ENCODE measurements around the gene TTLL13. TPM values are rescaled to one million over a fixed set of nuclear protein-coding genes. Genes with fewer than 3 reads are reported as not detected.
A peak's percentile ranks its signal among the peaks of the same experiment; 100 is the strongest.

The TTLL13 gene
- total RNA-seq, 1 experiment from 2014 or later = not detected

DNA sequence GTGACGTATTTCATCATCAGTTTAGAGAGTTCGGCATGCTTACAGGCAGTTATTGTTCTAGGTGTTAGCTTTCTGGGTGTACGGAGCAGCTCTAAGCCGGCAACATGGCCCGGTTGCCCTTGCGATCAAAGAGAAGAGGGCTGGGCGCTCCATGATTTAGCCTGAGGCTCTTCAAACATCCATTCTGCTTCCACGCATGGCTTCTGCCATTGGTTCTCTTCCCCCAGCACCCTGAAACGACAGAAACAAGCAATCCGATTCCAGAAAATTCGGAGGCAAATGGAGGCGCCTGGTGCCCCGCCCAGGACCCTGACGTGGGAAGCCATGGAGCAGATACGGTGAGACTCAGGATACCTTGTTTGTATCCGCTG, 16.7 kb downstream of the TTLL13 start:
- BruUV-seq (replicated peaks) = TSS peak; percentile 53

DNA sequence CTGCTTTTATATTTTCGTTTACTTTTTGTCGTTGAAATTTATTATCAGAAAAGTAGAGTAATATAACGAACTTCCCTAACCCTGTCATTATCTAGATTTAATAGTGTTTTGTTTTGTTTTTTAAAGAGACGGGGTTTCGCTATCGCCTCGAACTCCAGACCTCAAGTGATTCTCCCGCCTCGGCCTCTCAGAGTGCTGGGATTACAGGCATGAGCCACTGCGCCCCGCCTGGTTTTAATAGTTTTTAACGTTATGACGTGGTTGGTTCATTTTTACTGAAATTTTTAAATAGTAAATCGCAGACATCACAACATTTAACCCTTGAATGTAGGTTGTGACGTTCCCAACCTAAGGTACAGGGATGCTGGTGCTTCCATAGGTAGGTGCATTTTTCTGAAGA, 17.1 kb downstream of the TTLL13 start:
- Histone ChIP-seq H3F3A (ENCODE audit: low read length, unreplicated experiment) (no peaks in the 10 kb centered on the region), H3K27me3 (ENCODE audit: low read length) (no peaks in the 10 kb centered on the region), H3K9me3 (ENCODE audit: low read length) (no peaks in the 10 kb centered on the region), H4K20me1 (ENCODE audit: low read length) (peaks cover 44% of the 10 kb centered on the region), H3K36me3 (ENCODE audit: low read depth, low read length) (peaks cover 28% of the 10 kb centered on the region), H3K27ac (ENCODE audit: low read length) (peak overlapping the region; percentile 76), H3K9ac (ENCODE audit: low read length) (peak overlapping the region; percentile 96), H2AFZ (ENCODE audit: low read length) (peak overlapping the region; percentile 60; the same call in 1 of the 2 replicates), H3K4me1 (ENCODE audit: insufficient read depth, low read length) (peaks cover 53% of the 10 kb centered on the region), H3K79me2 (ENCODE audit: low read length) (peaks cover 72% of the 10 kb centered on the region), H3K4me3 (ENCODE audit: low read length) (peak overlapping the region; percentile 77), H3K9me2 (replicated peaks; ENCODE audit: low read length) (no peaks in the 10 kb centered on the region), H3K4me2 (ENCODE audit: low read length) (peak overlapping the region; percentile 97)
- CTCF ChIA-PET = no interaction called here
- DNase-seq = peak; percentile 33
- no TSS peak for BruUV-seq (replicated peaks)
- TF ChIP-seq EZH2 (IDR thresholded peaks at IDR 0.05; ENCODE audit: low read length, unreplicated experiment) = no peak
- TF ChIP-seq EZH2phosphoT487 (IDR thresholded peaks at IDR 0.05; ENCODE audit: borderline replicate concordance, low read length) = no peak
- TF ChIP-seq, protein P1, sequence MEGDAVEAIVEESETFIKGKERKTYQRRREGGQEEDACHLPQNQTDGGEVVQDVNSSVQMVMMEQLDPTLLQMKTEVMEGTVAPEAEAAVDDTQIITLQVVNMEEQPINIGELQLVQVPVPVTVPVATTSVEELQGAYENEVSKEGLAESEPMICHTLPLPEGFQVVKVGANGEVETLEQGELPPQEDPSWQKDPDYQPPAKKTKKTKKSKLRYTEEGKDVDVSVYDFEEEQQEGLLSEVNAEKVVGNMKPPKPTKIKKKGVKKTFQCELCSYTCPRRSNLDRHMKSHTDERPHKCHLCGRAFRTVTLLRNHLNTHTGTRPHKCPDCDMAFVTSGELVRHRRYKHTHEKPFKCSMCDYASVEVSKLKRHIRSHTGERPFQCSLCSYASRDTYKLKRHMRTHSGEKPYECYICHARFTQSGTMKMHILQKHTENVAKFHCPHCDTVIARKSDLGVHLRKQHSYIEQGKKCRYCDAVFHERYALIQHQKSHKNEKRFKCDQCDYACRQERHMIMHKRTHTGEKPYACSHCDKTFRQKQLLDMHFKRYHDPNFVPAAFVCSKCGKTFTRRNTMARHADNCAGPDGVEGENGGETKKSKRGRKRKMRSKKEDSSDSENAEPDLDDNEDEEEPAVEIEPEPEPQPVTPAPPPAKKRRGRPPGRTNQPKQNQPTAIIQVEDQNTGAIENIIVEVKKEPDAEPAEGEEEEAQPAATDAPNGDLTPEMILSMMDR (conservative IDR thresholded peaks at IDR 0.05; ENCODE audit: low read depth, low read length) = no peak
- ATAC-seq = no peak
- intact Hi-C loops (cut with micrococcal nuclease) = loop anchor here (5.0 kb wide), 1 partner anchor 34 kb away; the partner anchor contains the start of genes CIB1 and GDPGP1
- POLR2A ChIA-PET (ENCODE audit: unreplicated experiment) = no interaction called here

More for the DNA sequence above, 16.7 kb downstream of the TTLL13 start:
- Histone ChIP-seq H3K9me2 (replicated peaks; ENCODE audit: low read length) (no peaks in the 10 kb centered on the region), H3K9me3 (ENCODE audit: low read length) (no peaks in the 10 kb centered on the region), H3K4me2 (ENCODE audit: low read length) (peak overlapping the region; percentile 97), H3K27ac (ENCODE audit: low read length) (peak overlapping the region; percentile 76), H3K4me3 (ENCODE audit: low read length) (peak overlapping the region; percentile 77), H3K27me3 (ENCODE audit: low read length) (no peaks in the 10 kb centered on the region), H3K9ac (ENCODE audit: low read length) (peak overlapping the region; percentile 96), H3K4me1 (ENCODE audit: insufficient read depth, low read length) (peaks cover 55% of the 10 kb centered on the region), H4K20me1 (ENCODE audit: low read length) (peaks cover 40% of the 10 kb centered on the region), H3K79me2 (ENCODE audit: low read length) (peaks cover 68% of the 10 kb centered on the region), H3K36me3 (ENCODE audit: low read depth, low read length) (peaks cover 24% of the 10 kb centered on the region), H3F3A (ENCODE audit: low read length, unreplicated experiment) (no peaks in the 10 kb centered on the region), H2AFZ (ENCODE audit: low read length) (peak overlapping the region; percentile 60)
- CTCF ChIA-PET = no interaction called here
- POLR2A ChIA-PET (ENCODE audit: unreplicated experiment) = no interaction called here
- intact Hi-C loops (cut with micrococcal nuclease) = loop anchor here (5.0 kb wide), 1 partner anchor 34 kb away; the partner anchor contains the start of genes CIB1 and GDPGP1
- peak; percentile 10 for ATAC-seq
- DNase-seq = peak; percentile 32
- TF ChIP-seq, protein P1 (conservative IDR thresholded peaks at IDR 0.05; ENCODE audit: low read depth, low read length) = no peak
- TF ChIP-seq EZH2 (IDR thresholded peaks at IDR 0.05; ENCODE audit: low read length, unreplicated experiment) = no peak
- TF ChIP-seq EZH2phosphoT487 (IDR thresholded peaks at IDR 0.05; ENCODE audit: borderline replicate concordance, low read length) = no peak

DNA sequence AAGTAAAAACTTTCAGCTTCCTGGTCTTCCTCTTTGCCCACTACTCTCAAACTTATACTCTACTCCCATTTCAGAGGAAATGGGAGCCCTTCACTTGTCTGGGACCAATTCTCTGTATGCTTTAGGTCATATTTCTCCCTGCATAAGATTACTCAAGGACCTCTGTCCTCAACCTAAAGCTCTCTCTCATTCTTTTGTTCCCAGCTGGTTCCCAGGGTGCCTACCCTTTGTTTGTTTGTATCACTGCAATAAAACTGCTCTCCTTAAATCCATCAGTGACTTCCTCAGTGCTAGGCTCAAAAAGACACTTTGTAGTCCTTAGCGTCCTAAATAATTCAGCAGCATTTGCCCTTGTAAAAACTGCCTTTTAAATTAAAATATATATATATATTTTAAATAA, 19.1 kb downstream of the TTLL13 start:
- Histone ChIP-seq H3K36me3 (ENCODE audit: low read depth, low read length) (peaks cover 42% of the 10 kb centered on the region), H3K79me2 (ENCODE audit: low read length) (peaks cover 91% of the 10 kb centered on the region), H3K4me2 (ENCODE audit: low read length) (peak overlapping the region; percentile 97), H3K9me2 (replicated peaks; ENCODE audit: low read length) (no peaks in the 10 kb centered on the region), H3K27me3 (ENCODE audit: low read length) (no peaks in the 10 kb centered on the region), H3K27ac (ENCODE audit: low read length) (peak overlapping the region; percentile 27; the same call in 1 of the 2 replicates), H2AFZ (ENCODE audit: low read length) (no peak overlapping the region), H3K9me3 (ENCODE audit: low read length) (no peaks in the 10 kb centered on the region), H3F3A (ENCODE audit: low read length, unreplicated experiment) (no peaks in the 10 kb centered on the region), H3K4me1 (ENCODE audit: insufficient read depth, low read length) (peaks cover 41% of the 10 kb centered on the region), H4K20me1 (ENCODE audit: low read length) (peaks cover 46% of the 10 kb centered on the region), H3K4me3 (ENCODE audit: low read length) (peak overlapping the region; percentile 77), H3K9ac (ENCODE audit: low read length) (peak overlapping the region; percentile 96; the same call in 1 of the 2 replicates)
- BruUV-seq (replicated peaks) = no TSS peak
- ChIA-PET POLR2A (ENCODE audit: unreplicated experiment) (interaction anchor here (0.7 kb wide), 1 partner anchor 117 kb away, joined by 5 read pairs; no protein-coding TSS in a partner anchor), CTCF (interaction anchor here (0.6 to 1.3 kb wide), 2 partner anchors 25 to 35 kb away, joined by 3 to 12 read pairs; partner anchors contain the start of genes CIB1 and GDPGP1)
- no peak for TF ChIP-seq EZH2phosphoT487 (IDR thresholded peaks at IDR 0.05; ENCODE audit: borderline replicate concordance, low read length)
- no peak for TF ChIP-seq EZH2 (IDR thresholded peaks at IDR 0.05; ENCODE audit: low read length, unreplicated experiment)
- TF ChIP-seq, protein P1 (conservative IDR thresholded peaks at IDR 0.05; ENCODE audit: low read depth, low read length) = no peak
- intact Hi-C loops (cut with micrococcal nuclease) = loop anchor here (5.0 kb wide), 1 partner anchor 36 kb away; the partner anchor contains the start of genes CIB1 and GDPGP1
- DNase-seq = peak; percentile 51
- ATAC-seq = peak; percentile 22
